IPS-18a (cell line): Measurements from ENCODE around the gene CRIP2.

Experiments used
- H3K27ac ChIP-seq: one replicate; pipeline ENCODE4 v1.5.1; 2013; ENCODE audit warnings: low read length
- H3K27me3 ChIP-seq: one replicate; pipeline ENCODE4 v1.6.1; 2013; ENCODE audit warnings: mild to moderate bottlenecking, low read length; ENCODE audit not compliant: control insufficient read depth, insufficient read depth
- H3K36me3 ChIP-seq: one replicate; pipeline ENCODE4 v1.6.1; 2013; ENCODE audit warnings: low read depth, low read length; ENCODE audit not compliant: control insufficient read depth
- H3K4me1 ChIP-seq: one replicate; pipeline ENCODE4 v1.6.1; 2013; ENCODE audit warnings: low read depth, low read length; ENCODE audit not compliant: control insufficient read depth
- H3K4me3 ChIP-seq: one replicate; pipeline ENCODE4 v1.5.1; 2013; ENCODE audit warnings: low read length
- H3K9ac ChIP-seq: one replicate; pipeline ENCODE4 v1.6.1; 2013; ENCODE audit warnings: mild to moderate bottlenecking, low read length, moderate library complexity
- H3K9me3 ChIP-seq: one replicate; pipeline ENCODE4 v1.6.1; 2013; ENCODE audit warnings: low read depth, low read length; ENCODE audit not compliant: control insufficient read depth

CRIP2 gene, protein sequence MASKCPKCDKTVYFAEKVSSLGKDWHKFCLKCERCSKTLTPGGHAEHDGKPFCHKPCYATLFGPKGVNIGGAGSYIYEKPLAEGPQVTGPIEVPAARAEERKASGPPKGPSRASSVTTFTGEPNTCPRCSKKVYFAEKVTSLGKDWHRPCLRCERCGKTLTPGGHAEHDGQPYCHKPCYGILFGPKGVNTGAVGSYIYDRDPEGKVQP

GRCh38 chr14:105474483-105475268 is at the start of gene CRIP2:
Gene CRIP2, plus strand, starts transcription at chr14:105474821. Its CDS starts 42 bp downstream, at chr14:105474863.
- Histone ChIP-seq H3K27ac (no peak within 1 kb of the TSS), H3K4me1 (peaks cover 7% of the 10 kb centered on the region), H3K27me3 (peaks cover 50% of the 10 kb centered on the region), H3K9me3 (no peaks in the 10 kb centered on the region), H3K9ac (peak within 1 kb of the TSS; percentile 50), H3K36me3 (no peaks in the 10 kb centered on the region), H3K4me3 (peak within 1 kb of the TSS; percentile 45)

GRCh38 chr14:105424861-105425260 is 49.8 kb upstream of the CRIP2 start:
- no peak overlapping the region for H3K9ac ChIP-seq
- H3K9me3 ChIP-seq: no peaks in the 10 kb centered on the region
- H3K4me1 ChIP-seq: no peaks in the 10 kb centered on the region
- peaks cover 20% of the 10 kb centered on the region for H3K36me3 ChIP-seq
- no peak overlapping the region for H3K27ac ChIP-seq
- no peak overlapping the region for H3K4me3 ChIP-seq
- no peaks in the 10 kb centered on the region for H3K27me3 ChIP-seq

DNA sequence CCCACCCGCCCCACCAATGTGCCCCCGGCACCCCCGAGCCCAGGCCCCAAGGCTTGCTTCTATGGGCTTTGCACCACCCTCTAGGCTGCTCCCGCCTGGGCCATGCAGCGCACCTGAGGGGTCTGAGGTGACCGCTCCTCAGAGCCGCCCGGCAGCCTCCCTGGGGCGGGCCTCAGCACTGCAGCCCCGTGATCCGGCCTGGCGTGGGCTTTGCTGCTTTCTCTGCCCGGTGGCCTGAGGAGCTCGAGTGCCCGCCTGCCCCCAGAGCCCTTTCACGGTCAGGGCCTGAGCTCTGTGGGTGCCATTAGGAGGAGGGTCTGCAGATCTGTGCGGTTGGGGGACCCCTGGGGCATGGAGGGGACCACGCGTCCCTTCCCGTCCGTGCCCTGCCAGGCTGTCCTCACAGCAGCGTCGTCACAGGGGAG is 48.8 kb upstream of the CRIP2 start:
- no peak overlapping the region for H3K27ac ChIP-seq
- H3K4me1 ChIP-seq: no peaks in the 10 kb centered on the region
- H3K36me3 ChIP-seq: peaks cover 26% of the 10 kb centered on the region
- no peak overlapping the region for H3K9ac ChIP-seq
- H3K9me3 ChIP-seq: no peaks in the 10 kb centered on the region
- no peaks in the 10 kb centered on the region for H3K27me3 ChIP-seq
- H3K4me3 ChIP-seq: no peak overlapping the region

GRCh38 chr14:105426416-105427130 is 48.0 kb upstream of the CRIP2 start:
- H3K4me1 ChIP-seq: no peaks in the 10 kb centered on the region
- no peak overlapping the region for H3K27ac ChIP-seq
- no peaks in the 10 kb centered on the region for H3K9me3 ChIP-seq
- H3K27me3 ChIP-seq: no peaks in the 10 kb centered on the region
- no peak overlapping the region for H3K9ac ChIP-seq
- H3K36me3 ChIP-seq: peaks cover 26% of the 10 kb centered on the region
- no peak overlapping the region for H3K4me3 ChIP-seq

GRCh38 chr14:105427412-105427811 is 47.2 kb upstream of the CRIP2 start:
- no peaks in the 10 kb centered on the region for H3K27me3 ChIP-seq
- no peaks in the 10 kb centered on the region for H3K9me3 ChIP-seq
- H3K4me3 ChIP-seq: no peak overlapping the region
- no peaks in the 10 kb centered on the region for H3K4me1 ChIP-seq
- H3K9ac ChIP-seq: no peak overlapping the region
- H3K27ac ChIP-seq: no peak overlapping the region
- peaks cover 26% of the 10 kb centered on the region for H3K36me3 ChIP-seq

DNA sequence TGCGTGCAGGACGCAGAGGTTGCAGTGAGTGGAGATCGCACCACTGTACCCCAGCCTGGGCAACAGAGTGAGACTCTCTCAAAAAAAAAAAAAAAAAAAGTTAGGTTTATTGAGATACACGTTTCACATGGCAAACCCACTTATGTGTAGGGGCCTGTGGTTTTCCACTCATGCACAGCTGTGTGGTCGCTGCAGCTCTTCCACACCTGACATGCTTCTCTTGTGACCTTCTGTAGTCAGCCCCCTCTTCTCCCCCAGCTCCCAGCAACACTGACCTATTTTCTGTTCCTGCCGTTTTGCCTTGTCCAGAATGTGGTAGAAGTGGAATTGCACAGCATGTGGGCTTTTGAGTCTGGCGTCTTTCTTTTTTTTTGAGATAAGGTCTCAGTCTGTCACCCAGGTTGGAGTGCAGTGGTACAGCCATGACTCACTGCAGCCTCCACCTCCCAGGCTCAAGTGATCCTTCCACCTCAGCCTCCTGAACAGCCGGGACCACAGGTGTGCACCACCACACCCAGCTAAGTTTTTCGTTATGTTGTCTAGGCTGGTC is 46.6 kb upstream of the CRIP2 start:
- Histone ChIP-seq H3K27ac (no peak overlapping the region), H3K27me3 (no peaks in the 10 kb centered on the region), H3K4me3 (no peak overlapping the region), H3K9me3 (no peaks in the 10 kb centered on the region), H3K36me3 (peaks cover 23% of the 10 kb centered on the region), H3K9ac (no peak overlapping the region), H3K4me1 (peaks cover 4% of the 10 kb centered on the region)

DNA sequence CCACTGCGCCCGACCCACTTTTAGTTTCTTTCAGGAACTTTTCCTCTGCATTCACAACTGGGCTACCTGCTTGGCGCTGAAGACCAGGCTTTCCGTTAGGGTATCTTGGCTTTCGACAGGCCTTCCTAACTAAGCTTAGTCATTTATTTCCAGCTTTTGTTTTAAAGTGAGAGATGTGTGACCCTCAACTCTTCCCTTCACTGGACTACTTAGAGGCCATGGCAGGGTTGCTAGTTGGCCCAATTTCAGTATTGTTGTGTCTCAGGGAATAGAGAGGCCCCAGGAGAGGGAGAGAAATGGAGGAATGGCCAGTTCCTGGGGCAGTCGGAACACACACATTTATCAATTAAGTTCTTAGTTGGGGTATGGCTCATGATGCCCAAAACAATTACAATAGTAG is 44.6 kb upstream of the CRIP2 start:
- peaks cover 17% of the 10 kb centered on the region for H3K36me3 ChIP-seq
- no peak overlapping the region for H3K4me3 ChIP-seq

GRCh38 chr14:105430565-105430964 is 44.1 kb upstream of the CRIP2 start:
- H3K27ac ChIP-seq: no peak overlapping the region
- no peaks in the 10 kb centered on the region for H3K9me3 ChIP-seq
- H3K4me3 ChIP-seq: no peak overlapping the region
- H3K4me1 ChIP-seq: peaks cover 8% of the 10 kb centered on the region
- H3K36me3 ChIP-seq: peaks cover 17% of the 10 kb centered on the region
- H3K9ac ChIP-seq: no peak overlapping the region
- H3K27me3 ChIP-seq: no peaks in the 10 kb centered on the region

More for the DNA sequence above, 44.6 kb upstream of the CRIP2 start:
- no peak overlapping the region for H3K27ac ChIP-seq
- no peaks in the 10 kb centered on the region for H3K9me3 ChIP-seq
- H3K9ac ChIP-seq: no peak overlapping the region
- H3K4me1 ChIP-seq: peaks cover 8% of the 10 kb centered on the region
- no peaks in the 10 kb centered on the region for H3K27me3 ChIP-seq

- Histone ChIP-seq H3K4me3 (no peak overlapping the region), H3K36me3 (peaks cover 17% of the 10 kb centered on the region), H3K27me3 (no peaks in the 10 kb centered on the region), H3K9me3 (no peaks in the 10 kb centered on the region), H3K27ac (no peak overlapping the region), H3K9ac (no peak overlapping the region), H3K4me1 (peaks cover 8% of the 10 kb centered on the region)
These were observed 43.4 kb upstream of the CRIP2 start for GRCh38 chr14:105431256-105431655.

- no peak overlapping the region for H3K27ac ChIP-seq
- H3K4me3 ChIP-seq: no peak overlapping the region
- peaks cover 6% of the 10 kb centered on the region for H3K36me3 ChIP-seq
These were observed 42.0 kb upstream of the CRIP2 start for GRCh38 chr14:105432657-105433056.

GRCh38 chr14:105433161-105433605 is 41.4 kb upstream of the CRIP2 start:
- no peak overlapping the region for H3K9ac ChIP-seq

More at GRCh38 chr14:105432657-105433056, 42.0 kb upstream of the CRIP2 start:
- Histone ChIP-seq H3K9ac (no peak overlapping the region), H3K4me1 (peaks cover 8% of the 10 kb centered on the region), H3K9me3 (no peaks in the 10 kb centered on the region), H3K27me3 (no peaks in the 10 kb centered on the region)

More at GRCh38 chr14:105433161-105433605, 41.4 kb upstream of the CRIP2 start:
- Histone ChIP-seq H3K4me3 (no peak overlapping the region), H3K9me3 (no peaks in the 10 kb centered on the region), H3K27ac (no peak overlapping the region), H3K27me3 (no peaks in the 10 kb centered on the region), H3K4me1 (peaks cover 8% of the 10 kb centered on the region), H3K36me3 (peaks cover 6% of the 10 kb centered on the region)
